Activated naive CD4-positive, alpha-beta T cell treated with anti-CD3 and anti-CD28 coated beads, Interleukin-2, amount 50 U/mL, for 24 hours (primary cell): Measurements from ENCODE around the gene ABCB10.
"Not testable (repeated sequence)": the region's sequence is repeated elsewhere in the genome, so short reads cannot be mapped to it uniquely, and the experiment has no call there.

Experiments used
- H3K27ac Mint-ChIP-seq: one replicate; pipeline ENCODE4 v1.8.0; 2021; ENCODE audit warnings: mild to moderate bottlenecking, mixed read lengths
- H3K27me3 Mint-ChIP-seq: one replicate; pipeline ENCODE4 v1.8.0; 2021; ENCODE audit warnings: mixed read lengths
- H3K36me3 Mint-ChIP-seq: one replicate; pipeline ENCODE4 v1.8.0; 2021; ENCODE audit warnings: mixed read lengths
- H3K4me1 Mint-ChIP-seq: one replicate; pipeline ENCODE4 v1.8.0; 2021; ENCODE audit warnings: mixed read lengths
- H3K4me3 Mint-ChIP-seq: one replicate; pipeline ENCODE4 v1.8.0; 2021; ENCODE audit warnings: mild to moderate bottlenecking, mixed read lengths
- H3K9me3 Mint-ChIP-seq: one replicate; pipeline ENCODE4 v1.8.0; 2021; ENCODE audit warnings: mixed read lengths

The ABCB10 gene

DNA sequence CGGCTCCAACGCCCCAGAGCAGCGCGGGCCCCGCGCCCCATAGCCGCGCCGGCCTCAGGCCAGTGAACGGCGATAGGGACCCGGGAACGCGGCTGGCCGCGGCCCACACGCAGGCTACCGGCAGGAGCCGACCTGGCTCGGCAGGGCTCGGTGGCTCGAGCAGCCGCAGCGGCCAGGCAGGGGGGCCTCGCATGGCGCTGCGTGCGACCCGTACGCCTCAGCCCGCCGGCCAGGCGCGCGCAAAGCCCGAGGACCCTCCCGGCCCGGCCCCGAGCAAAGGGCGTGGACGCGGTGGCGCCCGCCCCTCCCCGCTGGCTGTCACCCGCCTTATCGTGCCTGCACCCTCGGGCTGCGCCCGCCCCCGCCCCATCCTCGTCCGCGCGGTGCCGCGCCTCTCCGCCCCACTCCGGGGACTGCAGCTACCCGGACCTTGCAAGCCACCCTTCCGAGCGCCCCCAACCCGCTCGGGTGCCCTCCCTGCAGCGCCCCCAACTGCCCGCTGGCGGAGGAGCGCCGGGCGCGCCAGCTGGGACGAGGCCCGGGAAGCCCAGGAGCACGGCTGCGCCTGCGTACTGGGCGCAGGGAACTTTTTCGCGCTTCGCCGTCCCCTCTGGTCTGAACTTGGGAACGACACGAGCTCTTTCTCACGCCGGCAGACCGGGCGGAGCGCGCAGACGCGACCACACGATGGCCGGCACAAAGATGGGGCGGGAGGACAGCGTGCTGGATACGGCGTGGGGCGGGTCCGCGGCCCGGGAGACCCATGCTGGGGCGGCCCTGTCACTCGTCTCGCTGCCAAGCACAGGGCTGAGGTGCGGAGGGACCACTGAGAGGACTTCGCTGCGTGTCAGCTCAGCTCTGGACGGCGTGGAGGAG lies at the start of gene ABCB10:
ABCB10 (minus strand) TSS at position 248 of the 876 bp plus-strand sequence; CDS start at position 193, 55 bp downstream.
- peaks cover 46% of the 10 kb centered on the region for H3K4me1 Mint-ChIP-seq

DNA sequence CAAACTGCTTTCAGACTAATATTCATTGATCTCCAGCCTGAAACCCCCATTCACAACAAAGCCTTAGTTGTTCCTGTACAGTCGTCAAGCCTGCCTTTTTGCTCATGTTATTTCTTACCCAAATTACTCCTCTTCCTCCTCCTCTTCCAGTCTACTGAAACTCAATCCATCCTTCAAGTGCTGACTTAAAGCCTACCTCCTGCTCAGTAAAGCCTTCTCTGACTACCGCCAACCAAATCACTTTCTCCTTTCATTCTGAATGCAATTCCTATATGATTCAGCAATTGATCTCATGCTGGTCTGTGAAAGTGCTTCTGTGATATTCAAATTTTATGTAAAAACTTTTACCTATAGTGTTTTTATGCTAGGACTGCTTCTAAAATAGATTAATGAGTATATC lies 48.9 kb upstream of the ABCB10 start:
- Mint-ChIP-seq H3K9me3 (no peaks in the 10 kb centered on the region), H3K27me3 (no peaks in the 10 kb centered on the region), H3K4me3 (no peak overlapping the region), H3K4me1 (peaks cover 3% of the 10 kb centered on the region), H3K36me3 (peaks cover 42% of the 10 kb centered on the region), H3K27ac (no peak overlapping the region)

More for the DNA sequence above, at the start of gene ABCB10:
- Mint-ChIP-seq H3K27me3 (no peaks in the 10 kb centered on the region), H3K27ac (peak within 1 kb of the TSS; percentile 92), H3K4me3 (peak within 1 kb of the TSS; percentile 97), H3K36me3 (no peaks in the 10 kb centered on the region), H3K9me3 (no peaks in the 10 kb centered on the region)

- Mint-ChIP-seq H3K9me3 (no peaks in the 10 kb centered on the region), H3K27ac (no peak overlapping the region), H3K27me3 (no peaks in the 10 kb centered on the region), H3K4me1 (peaks cover 8% of the 10 kb centered on the region), H3K4me3 (no peak overlapping the region), H3K36me3 (peaks cover 33% of the 10 kb centered on the region)
Measured at GRCh38 chr1:229603371-229604005, 45.0 kb upstream of the ABCB10 start.

DNA sequence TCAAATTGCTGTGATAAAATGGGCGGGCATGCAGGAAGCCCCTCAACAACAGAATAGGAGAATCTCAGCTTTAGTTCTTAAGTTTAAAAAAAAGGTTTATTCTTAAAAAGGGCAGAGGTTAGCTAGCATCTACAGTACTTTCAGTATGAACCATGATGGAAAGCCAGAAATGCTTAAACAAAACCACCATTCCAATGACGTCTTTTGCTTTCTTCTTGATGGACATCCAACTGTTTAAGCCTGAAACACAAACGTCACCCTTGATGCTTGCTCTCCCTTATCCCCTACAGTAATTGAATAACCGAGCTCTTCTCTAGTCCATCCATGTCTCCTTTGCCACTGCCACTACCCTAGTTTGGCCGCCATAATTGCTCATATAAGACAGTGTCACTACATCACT lies 41.7 kb upstream of the ABCB10 start:
- Mint-ChIP-seq H3K4me3 (no peak overlapping the region), H3K36me3 (peaks cover 14% of the 10 kb centered on the region), H3K27ac (no peak overlapping the region), H3K4me1 (peaks cover 13% of the 10 kb centered on the region), H3K9me3 (no peaks in the 10 kb centered on the region), H3K27me3 (no peaks in the 10 kb centered on the region)

DNA sequence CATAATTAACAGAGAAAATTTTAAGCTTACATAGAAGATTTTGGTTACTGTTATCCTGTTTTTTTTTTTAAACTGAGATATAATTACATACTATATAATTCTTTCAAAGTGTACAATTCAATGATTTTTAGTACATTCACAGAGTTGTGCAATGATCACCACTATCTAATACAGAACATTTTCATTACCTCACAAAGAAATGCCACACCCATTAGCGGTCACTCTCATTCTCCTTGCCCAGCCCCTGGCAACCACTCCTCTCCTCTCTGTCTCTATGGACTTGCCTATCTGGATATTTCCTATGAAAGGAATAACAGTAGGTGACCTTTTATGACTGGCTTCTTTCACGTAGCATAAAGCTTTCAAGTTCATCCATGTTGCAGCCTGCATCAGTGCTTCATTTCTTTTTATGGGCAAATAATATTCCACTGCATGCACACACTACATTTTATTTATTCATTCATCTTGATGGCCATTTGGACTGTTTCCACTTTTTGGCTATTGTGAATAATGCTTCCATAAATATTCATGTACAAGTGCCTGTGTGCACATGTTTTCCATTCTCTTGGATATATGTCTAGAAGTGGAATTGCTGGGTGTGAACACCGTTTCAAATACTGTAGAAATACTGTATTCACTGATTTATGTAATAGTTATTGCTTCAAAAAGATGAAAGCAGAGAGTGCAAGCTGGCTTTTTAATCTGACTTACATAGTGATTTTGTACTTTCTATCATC lies 40.9 kb upstream of the ABCB10 start:
- H3K4me1 Mint-ChIP-seq: peaks cover 13% of the 10 kb centered on the region
- no peak overlapping the region for H3K4me3 Mint-ChIP-seq
- H3K36me3 Mint-ChIP-seq: peaks cover 16% of the 10 kb centered on the region
- H3K9me3 Mint-ChIP-seq: no peaks in the 10 kb centered on the region
- H3K27me3 Mint-ChIP-seq: no peaks in the 10 kb centered on the region
- H3K27ac Mint-ChIP-seq: no peak overlapping the region

DNA sequence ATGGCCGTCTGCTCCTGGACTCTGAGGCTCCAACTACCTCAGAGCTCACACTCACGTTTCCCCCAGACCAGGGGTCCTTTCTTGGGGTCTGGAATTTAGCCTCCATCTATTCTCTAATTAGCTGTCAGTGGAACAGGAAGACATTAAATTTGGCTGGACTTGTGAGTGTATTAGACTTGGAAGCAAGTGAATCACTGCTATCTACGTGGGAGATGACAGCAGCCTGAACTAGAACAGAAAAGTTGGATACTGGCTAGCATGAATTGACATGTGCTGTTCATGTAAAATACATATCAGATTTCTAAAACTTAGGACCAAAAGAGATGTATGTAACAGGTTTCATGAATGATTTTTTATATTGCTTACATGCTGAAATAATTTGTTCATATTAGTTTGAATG lies 39.4 kb upstream of the ABCB10 start:
- no peaks in the 10 kb centered on the region for H3K9me3 Mint-ChIP-seq
- peaks cover 16% of the 10 kb centered on the region for H3K36me3 Mint-ChIP-seq
- H3K27ac Mint-ChIP-seq: no peak overlapping the region

DNA sequence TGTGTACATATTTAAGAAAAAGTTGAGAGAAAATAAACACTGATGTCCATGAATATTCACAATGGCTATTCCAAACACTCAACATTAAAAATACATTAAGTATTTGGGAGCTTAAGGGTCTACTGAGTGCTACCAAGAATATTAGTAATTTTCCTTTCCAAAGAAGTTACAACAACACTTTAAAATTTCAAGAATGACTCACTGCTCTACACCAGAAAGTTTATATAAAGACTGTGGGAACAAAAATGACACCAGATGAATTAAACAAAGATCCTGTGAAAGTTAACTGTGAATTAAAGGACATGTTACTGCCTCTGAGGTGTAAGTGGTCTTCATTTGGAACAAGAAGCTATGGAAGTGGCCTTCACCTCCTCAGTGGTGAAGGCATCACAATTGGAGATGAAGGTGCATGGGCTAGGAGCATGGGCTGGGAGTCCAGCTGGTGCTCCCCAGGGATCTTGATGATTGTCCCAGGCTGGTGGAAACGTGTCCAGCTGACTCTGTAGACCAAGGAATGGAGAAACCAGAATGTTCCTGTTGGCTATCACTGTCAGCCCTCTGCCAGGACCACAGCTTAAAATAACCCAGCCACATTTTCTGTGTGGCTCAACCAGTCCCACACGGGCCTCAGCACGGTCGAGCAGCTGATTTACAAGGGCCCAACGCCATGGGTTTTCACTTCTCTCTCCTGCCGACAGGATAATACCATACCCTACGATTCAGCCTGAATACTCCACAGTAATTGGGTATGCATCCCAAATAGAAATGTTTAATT lies 38.6 kb upstream of the ABCB10 start:
- H3K27me3 Mint-ChIP-seq: no peaks in the 10 kb centered on the region
- no peak overlapping the region for H3K27ac Mint-ChIP-seq
- H3K4me1 Mint-ChIP-seq: peaks cover 13% of the 10 kb centered on the region
- no peak overlapping the region for H3K4me3 Mint-ChIP-seq
- H3K9me3 Mint-ChIP-seq: no peaks in the 10 kb centered on the region
- peaks cover 10% of the 10 kb centered on the region for H3K36me3 Mint-ChIP-seq

More for the DNA sequence above, 39.4 kb upstream of the ABCB10 start:
- no peaks in the 10 kb centered on the region for H3K27me3 Mint-ChIP-seq
- H3K4me1 Mint-ChIP-seq: peaks cover 13% of the 10 kb centered on the region
- no peak overlapping the region for H3K4me3 Mint-ChIP-seq

DNA sequence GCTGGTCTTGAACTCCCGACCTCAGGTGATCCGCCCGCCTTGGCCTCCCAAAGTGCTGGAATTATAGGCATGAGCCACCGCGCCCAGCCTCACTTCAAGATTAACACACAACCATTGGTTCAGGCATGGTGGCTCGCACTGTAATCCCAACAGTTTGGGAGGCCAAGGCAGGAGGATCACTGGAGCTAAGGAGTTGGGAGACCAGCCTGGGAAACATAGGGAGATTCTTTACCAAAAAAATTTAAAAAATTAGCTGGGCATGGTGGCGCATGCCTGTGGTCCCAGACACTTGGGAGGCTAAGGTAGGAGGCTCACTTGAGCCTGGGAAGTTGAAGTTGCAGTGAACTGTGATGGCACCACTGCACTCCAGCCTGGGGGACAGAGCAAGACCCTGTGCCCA lies 37.4 kb upstream of the ABCB10 start:
- H3K4me3 Mint-ChIP-seq, H3K36me3 Mint-ChIP-seq, H3K9me3 Mint-ChIP-seq, H3K27ac Mint-ChIP-seq, H3K27me3 Mint-ChIP-seq: not testable (repeated sequence)
- H3K4me1 Mint-ChIP-seq: peaks cover 13% of the 10 kb centered on the region

DNA sequence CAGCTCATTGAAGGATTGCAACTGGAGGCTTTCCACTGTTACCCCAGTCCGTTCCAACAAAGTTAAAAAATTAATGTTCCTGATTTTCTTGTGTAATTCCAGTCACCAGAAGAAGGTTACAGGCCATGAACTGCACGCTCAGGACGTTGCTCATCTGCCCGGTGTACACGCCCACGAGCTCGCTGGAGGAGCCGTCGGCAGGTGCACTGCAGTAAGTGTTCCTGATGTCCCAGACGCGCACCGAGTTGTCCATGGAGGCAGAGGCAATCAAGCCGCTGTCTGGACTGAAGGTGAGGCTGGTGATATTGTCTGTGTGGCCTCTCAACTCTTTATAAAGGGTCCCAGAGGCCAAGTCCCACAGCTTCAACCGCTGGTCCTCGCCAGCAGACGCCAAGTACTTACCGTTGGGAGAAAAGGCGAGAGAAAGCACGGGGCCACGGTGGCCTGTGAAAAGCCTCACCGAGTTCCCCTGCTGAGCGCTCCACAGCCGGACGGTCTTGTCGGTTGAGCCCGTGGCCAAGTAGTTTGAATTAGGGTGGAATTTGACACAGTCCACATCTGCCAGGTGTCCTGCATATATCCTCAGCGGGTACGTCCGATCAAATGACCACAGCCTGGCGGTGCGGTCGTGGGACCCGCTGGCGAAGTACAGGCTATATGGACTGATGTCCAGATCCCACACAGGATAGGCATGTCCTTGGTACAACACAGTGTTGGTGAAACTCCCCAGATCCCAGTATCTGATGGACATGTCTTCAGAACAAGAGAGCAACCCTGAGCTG lies 35.9 kb upstream of the ABCB10 start:
- Mint-ChIP-seq H3K9me3 (no peaks in the 10 kb centered on the region), H3K27me3 (no peaks in the 10 kb centered on the region), H3K4me3 (no peak overlapping the region), H3K27ac (no peak overlapping the region), H3K4me1 (peaks cover 8% of the 10 kb centered on the region), H3K36me3 (peaks cover 2% of the 10 kb centered on the region)

GRCh38 chr1:229593800-229594199 lies 35.3 kb upstream of the ABCB10 start:
- Mint-ChIP-seq H3K36me3 (peaks cover 2% of the 10 kb centered on the region), H3K4me1 (peaks cover 8% of the 10 kb centered on the region), H3K9me3 (no peaks in the 10 kb centered on the region), H3K27me3 (no peaks in the 10 kb centered on the region), H3K27ac (no peak overlapping the region), H3K4me3 (no peak overlapping the region)

- H3K4me1 Mint-ChIP-seq: no peaks in the 10 kb centered on the region
- no peak overlapping the region for H3K4me3 Mint-ChIP-seq
- H3K36me3 Mint-ChIP-seq: peaks cover 2% of the 10 kb centered on the region
- H3K27ac Mint-ChIP-seq: no peak overlapping the region
- H3K27me3 Mint-ChIP-seq: no peaks in the 10 kb centered on the region
- no peaks in the 10 kb centered on the region for H3K9me3 Mint-ChIP-seq
Measured at GRCh38 chr1:229590119-229590518, 31.6 kb upstream of the ABCB10 start.

DNA sequence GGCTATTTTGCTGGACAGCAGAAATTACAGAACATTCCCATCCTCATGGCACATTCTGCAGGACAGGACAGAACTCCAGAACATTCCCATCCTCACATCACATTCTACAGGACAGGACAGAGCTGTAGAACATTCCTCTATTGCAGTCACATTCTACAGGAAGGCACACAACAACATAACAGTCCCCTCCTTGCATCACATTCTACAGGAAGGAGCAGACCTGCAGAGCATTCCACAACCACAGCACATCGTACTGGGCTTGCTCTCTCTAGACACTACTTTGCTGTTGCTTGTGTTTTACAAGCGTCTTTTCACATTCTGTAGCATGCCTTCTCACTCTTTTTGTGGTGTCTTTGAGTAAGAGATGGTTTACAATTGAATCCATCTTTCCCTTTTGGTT lies 26.8 kb upstream of the ABCB10 start:
- Mint-ChIP-seq H3K36me3 (no peaks in the 10 kb centered on the region), H3K4me1 (no peaks in the 10 kb centered on the region), H3K9me3 (no peaks in the 10 kb centered on the region), H3K27ac (no peak overlapping the region), H3K27me3 (no peaks in the 10 kb centered on the region), H3K4me3 (no peak overlapping the region)

GRCh38 chr1:229582715-229583114 lies 24.2 kb upstream of the ABCB10 start:
- Mint-ChIP-seq H3K4me1 (no peaks in the 10 kb centered on the region), H3K36me3 (no peaks in the 10 kb centered on the region), H3K9me3 (no peaks in the 10 kb centered on the region), H3K27ac (no peak overlapping the region), H3K4me3 (no peak overlapping the region), H3K27me3 (no peaks in the 10 kb centered on the region)

- Mint-ChIP-seq H3K27ac (no peak overlapping the region), H3K4me1 (no peaks in the 10 kb centered on the region), H3K36me3 (no peaks in the 10 kb centered on the region), H3K4me3 (no peak overlapping the region), H3K9me3 (no peaks in the 10 kb centered on the region), H3K27me3 (no peaks in the 10 kb centered on the region)
Measured at GRCh38 chr1:229582011-229582694, 23.6 kb upstream of the ABCB10 start.
